Body of pancreas (tissue), 4 donors: ENCODE results near the gene MNT. TPM values are rescaled to one million over a fixed set of nuclear protein-coding genes. Genes with fewer than 3 reads are reported as not detected.

Source experiments
- ATAC-seq: fragments of 150-250 bp; one replicate; pipeline ENCODE4 v1.9.1; 2016
- DNase-seq, 4 donors: peaks; one replicate each; pipeline ENCODE4 v3.0.0-alpha.2; 2019
- H3K27ac ChIP-seq, 4 donors: fragments of 200-600 bp; sonication (generic); 1 replicate in 3 of 4; 2 replicates in 1 of 4; pipeline versions ENCODE4 v1.5.1 to v1.6.1; 2016 to 2019; ENCODE audit warnings: mild to moderate bottlenecking in 1 of 4, mixed read lengths in 1 of 4, moderate library complexity in 1 of 4
- H3K27me3 ChIP-seq, 2 donors: fragments of 200-600 bp; sonication (generic); one replicate each; pipeline ENCODE4 v1.6.0; 2016; ENCODE audit warnings: mild to moderate bottlenecking in 1 of 2
- H3K36me3 ChIP-seq, 2 donors: fragments of 200-600 bp; sonication (generic); replicated peaks in 1 of 2; 2 replicates each; pipeline ENCODE4 v1.5.1; 2016; ENCODE audit warnings: low read depth in 2 of 2; ENCODE audit not compliant: insufficient read depth in 1 of 2
- H3K4me1 ChIP-seq: fragments of 200-600 bp; sonication (generic); one replicate; pipeline ENCODE4 v1.6.0; 2016
- H3K4me3 ChIP-seq, 2 donors: fragments of 200-600 bp; sonication (generic); 1 replicate in 1 of 2; 2 replicates in 1 of 2; pipeline ENCODE4 v1.5.1; 2016 to 2019
- H3K9me3 ChIP-seq, 3 donors: fragments of 200-600 bp; sonication (generic); 1 replicate in 2 of 3; 2 replicates in 1 of 3; pipeline ENCODE4 v1.5.1; 2016
- CTCF ChIP-seq, 7 experiments: fragments of 450-650 bp in 4 of 7; fragments of 200-600 bp in 3 of 7; sonication (generic) in 3 of 7; IDR thresholded peaks; one replicate each; pipeline ENCODE4 v1.5.1; 2016 to 2019; ENCODE audit warnings: antibody characterized with exemption in 7 of 7
- POLR2A ChIP-seq, 3 donors: fragments of 450-650 bp; IDR thresholded peaks; one replicate each; pipeline ENCODE4 v1.6.1; 2016; ENCODE audit warnings: antibody characterized with exemption in 3 of 3, mild to moderate bottlenecking in 2 of 3
- WGBS, 2 donors: methylation state at CpG; one replicate each; pipeline ENCODE4 v1.1.5; 2017; 5-methylcytosine and 5-hydroxymethylcytosine counted together
- intact Hi-C: fragments of 100-400 bp; cut with DNase I; formaldehyde crosslinking; loops from one replicate; pipeline ENCODE4 v1.15.1; 2023
- total RNA-seq, 2 donors: library from RNA; depleted of rRNA; stranded (reverse); fragments of >200 nt; gene quantifications; one replicate each; pipeline ENCODE4 v1.1.0, GENCODE V29; 2016

The MNT gene
- total RNA-seq, 2 donors from 2014 or later: 5.4 to 12.2 TPM

GRCh38 chr17:2377659-2378058 lies 23.2 kb downstream of the MNT start:
- intact Hi-C loops: no loop called here
- H3K9me3 ChIP-seq: no peaks in the 10 kb centered on the region
- H3K36me3 ChIP-seq: no peaks in the 10 kb centered on the region
- 89 to 93% methylated on average over 10 of the region's 10 CpGs for WGBS, 2 donors
- H3K27me3 ChIP-seq: no peaks in the 10 kb centered on the region
- H3K4me3 ChIP-seq: no peak overlapping the region
- TF ChIP-seq POLR2A (IDR thresholded peaks at IDR 0.05) (no peak), CTCF (IDR thresholded peaks at IDR 0.05) (no peak)
- no peak for DNase-seq
- ATAC-seq: no peak
- H3K27ac ChIP-seq: no peak overlapping the region
- peaks cover 4% of the 10 kb centered on the region for H3K4me1 ChIP-seq

GRCh38 chr17:2376107-2376506 lies 24.8 kb downstream of the MNT start:
- Histone ChIP-seq H3K27ac (no peak overlapping the region), H3K9me3 (no peaks in the 10 kb centered on the region), H3K36me3 (no peaks in the 10 kb centered on the region), H3K4me1 (no peaks in the 10 kb centered on the region), H3K27me3 (no peaks in the 10 kb centered on the region), H3K4me3 (no peak overlapping the region)
- DNase-seq (no peak), ATAC-seq (no peak)
- intact Hi-C loops: no loop called here
- TF ChIP-seq CTCF (IDR thresholded peaks at IDR 0.05) (no peak), POLR2A (IDR thresholded peaks at IDR 0.05) (no peak)
- 91 to 96% methylated on average over 12 to 14 of the region's 14 CpGs for WGBS, 2 donors

- TF ChIP-seq POLR2A (IDR thresholded peaks at IDR 0.05): no peak
- Histone ChIP-seq H3K36me3 (no peaks in the 10 kb centered on the region), H3K4me3 (no peak overlapping the region), H3K27ac (no peak overlapping the region), H3K4me1 (no peaks in the 10 kb centered on the region), H3K27me3 (no peaks in the 10 kb centered on the region), H3K9me3 (no peaks in the 10 kb centered on the region)
- 93 to 96% methylated on average over 5 to 19 of the region's 19 CpGs for WGBS, 2 donors
- intact Hi-C loops: no loop called here
- DNase-seq (no peak), ATAC-seq (no peak)
Observed at GRCh38 chr17:2375406-2375805, 25.5 kb downstream of the MNT start.

GRCh38 chr17:2374549-2375285 lies 26.1 kb downstream of the MNT start:
- ATAC-seq (no peak), DNase-seq (no peak)
- intact Hi-C loops: no loop called here
- no peaks in the 10 kb centered on the region for H3K9me3 ChIP-seq
- no peak overlapping the region for H3K27ac ChIP-seq
- H3K4me3 ChIP-seq: no peak overlapping the region
- H3K27me3 ChIP-seq: no peaks in the 10 kb centered on the region
- 80 to 89% methylated on average over 10 to 11 of the region's 11 CpGs for WGBS, 2 donors
- no peaks in the 10 kb centered on the region for H3K36me3 ChIP-seq
- TF ChIP-seq CTCF (IDR thresholded peaks at IDR 0.05) (no peak), POLR2A (IDR thresholded peaks at IDR 0.05) (no peak)
- no peaks in the 10 kb centered on the region for H3K4me1 ChIP-seq

- DNase-seq (no peak), ATAC-seq (no peak)
- no peaks in the 10 kb centered on the region for H3K4me1 ChIP-seq
- no peak overlapping the region for H3K4me3 ChIP-seq
- H3K36me3 ChIP-seq: no peaks in the 10 kb centered on the region
- 89% methylated on average over 8 to 18 of the region's 18 CpGs for WGBS, 2 donors
- H3K27me3 ChIP-seq: no peaks in the 10 kb centered on the region
- intact Hi-C loops: no loop called here
- no peaks in the 10 kb centered on the region for H3K9me3 ChIP-seq
- TF ChIP-seq CTCF (IDR thresholded peaks at IDR 0.05) (no peak), POLR2A (IDR thresholded peaks at IDR 0.05) (no peak)
- H3K27ac ChIP-seq: no peak overlapping the region
Observed at GRCh38 chr17:2373179-2373578, 27.7 kb downstream of the MNT start.
